GM18909 (cell line): ENCODE results near the gene NTF3.

ENCODE experiments used
- ATAC-seq: cut with Tn5 transposase; IDR thresholded peaks from one replicate; pipeline ENCODE4 v1.9.1; 2021; ENCODE audit warnings: mild to moderate bottlenecking; ENCODE audit not compliant: unreplicated experiment, poor library complexity

NTF3 gene

GRCh38 chr12:5432011-5432400 lies at the start of gene NTF3:
TSS of gene NTF3 (plus strand) at chr12:5432108. CDS start at chr12:5432325, 217 bp downstream.
- no peak for ATAC-seq

DNA sequence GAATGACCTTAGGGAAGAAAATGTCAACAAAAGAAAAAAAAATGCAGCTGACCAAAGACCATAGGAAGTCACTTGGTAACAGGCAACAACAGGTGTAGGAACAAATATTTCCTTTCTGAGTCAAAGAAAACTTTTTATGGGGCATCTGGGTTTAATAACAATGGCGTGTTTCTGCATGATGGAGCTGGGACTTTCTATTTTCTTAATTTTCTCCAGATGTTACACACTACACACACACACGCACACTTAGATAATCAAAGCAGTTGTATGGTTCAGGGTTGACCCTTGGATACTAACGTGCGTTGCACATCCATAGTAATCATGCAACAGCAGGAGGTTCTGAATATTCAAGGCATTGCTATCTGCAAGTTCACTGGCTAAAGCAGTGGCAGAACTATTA lies 47.9 kb upstream of the NTF3 start:
- ATAC-seq: no peak

- ATAC-seq: no peak
Observed at GRCh38 chr12:5388581-5389535, 43.0 kb upstream of the NTF3 start.

DNA sequence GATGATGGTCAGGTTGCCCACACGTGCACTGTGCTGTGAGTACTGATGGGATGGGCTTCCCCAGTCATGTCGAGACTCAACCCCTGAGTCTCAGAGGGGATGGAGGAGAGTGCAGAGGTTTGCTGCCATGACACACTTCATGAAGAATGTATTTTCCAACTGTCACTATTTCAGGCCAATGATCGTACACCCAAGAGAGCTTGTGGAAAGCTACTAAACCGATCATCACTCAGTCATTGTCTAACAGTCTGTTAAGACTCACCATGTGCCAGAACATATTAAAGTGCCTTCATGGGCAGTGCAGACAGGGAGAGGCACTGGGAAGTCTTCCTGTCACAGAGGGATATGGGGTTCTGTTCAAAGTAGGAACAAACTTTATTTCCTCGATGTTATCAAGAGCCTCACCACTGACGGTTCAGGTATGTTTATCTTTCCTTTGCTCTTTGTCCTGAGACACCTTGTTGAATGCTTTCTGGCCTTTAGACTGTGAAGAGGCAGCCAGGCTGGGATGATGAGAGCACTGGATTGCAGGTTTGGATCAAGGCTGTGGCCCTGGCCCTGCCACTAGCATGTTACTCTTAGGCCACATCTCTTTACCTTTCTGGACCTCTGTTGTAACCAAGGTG lies 41.6 kb upstream of the NTF3 start:
- no peak for ATAC-seq

GRCh38 chr12:5391653-5392052 lies 40.3 kb upstream of the NTF3 start:
- no peak for ATAC-seq

DNA sequence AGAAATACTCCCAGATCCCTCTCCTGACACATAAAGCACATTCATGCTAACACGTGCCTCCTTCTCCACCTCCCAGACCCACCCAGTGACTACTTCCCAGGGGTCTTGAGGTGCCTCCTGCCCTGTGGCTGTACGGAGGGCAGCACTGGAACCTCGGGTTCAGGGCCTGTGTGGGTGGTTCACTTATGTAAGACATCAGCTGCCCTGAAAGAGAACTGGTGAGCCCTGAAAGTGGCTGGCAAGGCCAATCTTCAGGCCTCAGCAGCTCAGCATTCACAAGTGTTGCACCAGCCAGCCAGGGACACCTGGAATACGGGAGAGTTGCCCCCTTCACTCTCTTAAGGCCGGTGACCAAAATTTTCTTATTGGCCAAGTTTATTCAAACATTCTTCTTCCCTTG lies 38.9 kb upstream of the NTF3 start:
- ATAC-seq: no peak

- ATAC-seq: no peak
Observed at GRCh38 chr12:5395443-5396271, 36.3 kb upstream of the NTF3 start.

- ATAC-seq: no peak
Observed at GRCh38 chr12:5396541-5396940, 35.4 kb upstream of the NTF3 start.

- ATAC-seq: no peak
Observed at GRCh38 chr12:5399266-5399665, 32.6 kb upstream of the NTF3 start.

DNA sequence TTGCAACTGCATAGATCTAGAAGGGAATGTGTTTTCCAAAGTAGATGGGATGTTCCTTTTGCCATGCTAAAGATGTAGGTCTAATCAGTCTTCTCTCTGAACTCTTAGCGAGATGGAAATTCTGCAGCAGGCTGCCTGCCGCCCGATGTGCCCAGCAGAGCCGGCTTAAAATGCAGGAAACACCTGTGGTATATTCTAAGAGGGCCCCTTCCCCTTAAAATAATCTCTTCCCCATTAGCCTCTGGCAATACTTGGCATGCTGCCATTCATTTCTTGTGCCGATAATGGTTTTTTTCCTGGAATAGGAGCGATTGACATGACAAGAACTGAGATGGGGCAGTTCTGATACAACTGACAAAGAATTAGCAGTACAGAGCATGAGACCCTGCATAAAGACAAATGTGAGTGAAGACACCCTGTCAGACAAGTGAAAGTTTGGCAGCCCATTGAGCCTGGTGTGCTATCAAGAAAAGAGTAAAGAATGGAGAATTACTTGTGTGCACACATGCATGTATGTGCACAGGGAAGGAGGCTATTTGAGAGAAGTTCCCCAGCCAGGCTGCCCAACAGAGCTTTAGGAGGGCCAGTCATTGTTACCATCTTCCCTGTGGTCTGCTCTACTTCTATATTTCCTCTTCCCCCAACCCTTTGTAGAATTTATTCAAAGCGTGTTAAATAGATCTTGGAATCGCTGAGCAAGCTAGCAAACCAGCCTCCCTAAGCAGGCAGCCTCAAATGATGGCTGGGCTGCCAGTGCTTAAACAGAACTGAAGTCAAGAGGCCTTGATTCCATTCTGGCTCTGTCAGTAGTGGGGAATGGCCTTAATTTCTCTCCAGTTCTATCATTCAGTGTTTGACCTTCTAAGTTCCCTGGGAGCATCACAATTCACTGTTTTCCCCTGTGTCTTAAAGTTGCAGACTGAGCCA lies 29.6 kb upstream of the NTF3 start:
- no peak for ATAC-seq

DNA sequence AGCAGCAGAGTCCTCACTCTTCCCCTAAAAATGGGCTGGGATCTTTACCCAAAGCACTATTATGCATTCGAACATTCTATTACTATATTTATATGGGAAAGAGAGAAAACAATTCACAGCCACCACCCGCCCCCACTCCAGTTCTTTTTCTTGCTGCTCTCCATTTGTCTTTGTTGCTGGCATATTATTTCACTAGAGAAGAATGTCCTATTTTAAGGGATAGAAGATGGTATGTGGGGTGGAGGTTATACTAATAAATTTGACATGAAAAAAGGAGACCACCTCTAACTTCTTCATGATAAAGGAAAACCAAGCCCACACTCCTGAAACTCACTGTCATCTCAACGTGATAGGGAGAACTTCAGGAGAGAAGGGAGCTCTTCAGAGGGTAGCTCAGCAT lies 28.5 kb upstream of the NTF3 start:
- ATAC-seq: no peak

GRCh38 chr12:5407034-5407856 lies 24.7 kb upstream of the NTF3 start:
- ATAC-seq: no peak

GRCh38 chr12:5409619-5410018 lies 22.3 kb upstream of the NTF3 start:
- ATAC-seq: no peak

DNA sequence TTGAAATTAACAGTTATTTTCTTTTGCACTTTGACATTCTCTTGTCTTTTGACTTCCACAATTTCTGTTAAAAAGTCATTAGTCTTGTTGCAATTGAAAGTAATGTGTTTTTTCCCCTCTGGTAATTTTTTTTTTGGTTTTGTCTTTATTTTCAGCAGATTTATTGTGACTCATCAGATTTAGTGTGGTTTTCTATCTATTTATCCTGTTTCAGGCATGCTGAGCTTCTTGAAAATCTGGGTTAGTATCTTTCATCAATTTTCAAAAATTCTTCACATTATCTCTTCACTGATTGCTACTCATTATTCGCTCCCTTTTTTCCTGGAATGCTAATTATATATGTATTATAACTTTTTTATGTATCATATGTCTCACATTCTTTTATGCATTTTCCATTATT lies 15.3 kb upstream of the NTF3 start:
- no peak for ATAC-seq

DNA sequence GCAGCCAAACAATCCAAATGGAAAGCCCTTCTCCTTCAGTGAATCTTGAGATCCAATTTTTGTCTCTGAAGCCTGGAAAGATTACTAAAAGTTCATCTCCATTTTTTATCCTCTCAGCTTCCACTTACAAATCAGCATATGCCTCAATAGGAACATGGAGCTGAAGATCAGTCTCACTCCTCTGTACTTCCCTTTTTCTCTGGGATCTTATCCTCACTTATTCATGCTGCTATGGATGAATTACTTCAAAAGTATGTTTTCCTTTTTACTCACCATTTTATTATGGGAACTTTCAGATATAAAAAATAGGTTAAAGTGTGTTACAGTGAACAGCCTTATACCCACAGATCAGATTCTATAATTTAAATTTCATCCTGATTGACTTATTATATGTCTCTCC lies 14.4 kb upstream of the NTF3 start:
- ATAC-seq: no peak

DNA sequence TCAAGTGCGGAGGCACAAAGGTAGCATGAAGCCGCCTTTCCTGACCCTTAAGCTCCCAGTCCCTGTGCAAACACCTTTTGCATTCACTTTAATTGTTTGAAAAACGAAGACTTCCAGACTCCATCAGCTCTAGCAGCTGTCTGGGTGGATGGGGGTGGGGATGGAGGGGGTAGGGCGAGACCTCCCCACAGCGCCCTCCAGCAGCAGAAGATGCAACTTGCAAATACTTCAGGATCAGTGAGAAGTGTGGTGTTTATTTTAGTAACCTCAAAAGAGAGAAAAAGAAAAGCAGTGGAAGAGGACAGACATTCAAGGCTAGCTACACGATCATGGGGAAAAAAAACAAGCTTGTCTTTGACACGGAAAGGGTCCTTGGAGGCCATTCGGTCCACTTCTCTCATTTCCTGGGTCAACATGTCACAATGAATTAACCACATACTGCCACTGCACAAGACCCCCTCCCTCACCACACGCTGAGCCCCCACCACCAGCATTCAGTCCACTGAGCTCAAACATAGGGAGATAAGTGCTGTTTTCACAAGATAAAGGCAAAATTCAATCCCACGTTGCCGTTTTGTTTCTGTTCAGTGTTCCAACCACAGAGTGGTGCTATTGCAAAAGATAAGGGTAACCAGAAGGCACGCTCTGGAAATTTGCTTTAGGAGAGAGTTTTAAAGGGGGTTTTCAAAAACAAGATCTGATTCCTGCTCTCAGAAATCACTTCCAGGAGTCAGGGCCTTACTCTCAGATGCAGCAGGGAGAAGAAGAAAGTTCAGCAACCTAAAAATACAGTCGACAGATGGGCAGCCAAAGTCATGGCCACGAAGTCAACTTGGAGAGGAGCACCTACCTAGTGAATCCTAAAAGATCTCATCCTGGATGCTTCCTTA lies 3.3 kb upstream of the NTF3 start:
- no peak for ATAC-seq

GRCh38 chr12:5429741-5430557 lies 2.0 kb upstream of the NTF3 start:
- no peak for ATAC-seq
